NCI-H526 treated with DMSO at 0.1 percent for 48 hours (cell line): ENCODE data around the gene PRSS22.

Experiments used
- DNase-seq: peaks from one replicate; lab custom pipeline; 2025; lab: John Stamatoyannopoulos, UW

The PRSS22 gene

DNA sequence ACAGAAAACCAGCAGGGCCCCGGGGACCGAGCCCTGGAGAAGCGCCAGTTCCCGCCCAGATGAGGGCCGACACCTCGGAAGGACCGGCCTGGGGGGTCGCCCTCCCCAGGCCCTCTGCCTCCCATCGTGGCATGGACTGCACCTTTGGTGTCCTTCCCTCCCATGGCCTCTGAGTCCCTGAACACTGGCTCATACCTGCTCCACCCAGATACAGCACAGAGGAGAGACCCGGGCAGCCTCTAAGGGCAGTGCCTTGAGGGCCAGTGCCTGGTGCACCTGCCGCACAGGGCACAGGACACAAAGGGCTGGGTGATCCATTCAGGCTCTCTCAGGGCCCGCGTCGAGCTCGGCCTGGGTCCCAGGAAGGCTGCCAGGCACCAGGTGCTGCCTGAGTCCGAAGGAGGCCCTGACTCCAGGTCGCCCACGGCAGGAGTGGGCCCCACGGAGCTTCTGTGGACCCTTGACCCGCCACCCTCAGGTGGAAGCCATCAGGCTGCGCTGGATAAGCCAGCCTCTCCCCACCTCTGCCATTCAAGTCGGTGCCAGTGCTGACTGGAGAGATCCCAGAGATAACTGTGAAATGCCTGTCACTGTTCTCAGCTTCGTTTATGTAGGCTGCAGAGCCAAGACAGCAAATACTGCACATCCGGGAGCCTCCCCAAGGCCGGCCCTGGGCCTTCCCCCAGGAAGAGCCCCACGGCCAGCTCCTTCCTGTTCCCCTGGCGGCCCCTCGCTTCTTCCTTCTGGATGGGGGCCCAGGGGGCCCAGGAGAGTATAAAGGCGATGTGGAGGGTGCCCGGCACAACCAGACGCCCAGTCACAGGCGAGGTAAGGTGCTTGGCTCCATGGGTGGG is 28.2 kb downstream of the PRSS22 start, which contains the start of gene ZG16B:
Gene ZG16B (plus strand): TSS at position 803 of the 854 bp plus-strand sequence. CDS start 139 bp downstream, outside the sequence.
- DNase-seq, result no peak

DNA sequence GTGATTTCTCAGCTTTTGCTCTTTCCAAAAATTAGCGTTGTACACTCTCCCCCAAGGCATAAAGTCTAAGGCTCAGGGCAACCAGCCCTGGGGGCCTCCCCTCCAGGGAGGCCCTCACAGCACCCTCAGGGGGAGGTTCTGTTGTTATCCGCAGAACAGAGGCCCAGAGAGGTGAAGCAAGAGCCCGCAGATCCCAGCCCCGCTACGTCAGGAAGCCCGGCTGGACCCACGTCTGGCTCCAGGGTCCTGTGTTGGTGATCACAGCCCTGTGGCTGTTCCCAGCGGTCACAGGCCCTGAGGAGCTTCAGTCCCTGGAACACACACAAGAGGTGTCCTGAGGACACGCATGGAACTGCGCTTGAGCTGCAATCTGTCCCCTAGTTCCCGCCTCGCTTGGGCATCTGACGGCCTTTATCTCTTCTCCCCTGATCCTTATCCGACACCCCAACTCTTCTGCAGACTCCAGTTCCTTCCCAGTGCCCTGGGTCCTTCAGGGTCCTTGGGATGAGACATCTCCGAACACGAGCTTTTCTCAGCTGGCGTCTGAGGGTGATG is 29.0 kb downstream of the PRSS22 start:
- no peak for DNase-seq

DNA sequence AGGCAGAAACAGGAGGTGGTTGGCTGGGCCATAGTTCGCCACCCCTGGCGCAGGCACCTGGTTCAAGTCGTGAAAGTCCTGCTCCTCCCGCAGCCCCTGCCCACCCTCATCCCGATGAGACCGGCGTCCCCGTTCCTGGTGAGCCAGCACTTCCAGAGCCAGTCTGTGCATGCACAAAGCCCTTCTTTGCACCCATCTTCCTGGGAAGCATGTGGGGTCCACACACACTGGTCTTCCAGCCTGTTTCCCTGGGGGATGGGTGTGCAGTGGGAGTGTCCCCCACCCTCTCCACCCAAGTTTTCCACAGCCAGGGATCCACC is 29.5 kb downstream of the PRSS22 start:
- no peak for DNase-seq

DNA sequence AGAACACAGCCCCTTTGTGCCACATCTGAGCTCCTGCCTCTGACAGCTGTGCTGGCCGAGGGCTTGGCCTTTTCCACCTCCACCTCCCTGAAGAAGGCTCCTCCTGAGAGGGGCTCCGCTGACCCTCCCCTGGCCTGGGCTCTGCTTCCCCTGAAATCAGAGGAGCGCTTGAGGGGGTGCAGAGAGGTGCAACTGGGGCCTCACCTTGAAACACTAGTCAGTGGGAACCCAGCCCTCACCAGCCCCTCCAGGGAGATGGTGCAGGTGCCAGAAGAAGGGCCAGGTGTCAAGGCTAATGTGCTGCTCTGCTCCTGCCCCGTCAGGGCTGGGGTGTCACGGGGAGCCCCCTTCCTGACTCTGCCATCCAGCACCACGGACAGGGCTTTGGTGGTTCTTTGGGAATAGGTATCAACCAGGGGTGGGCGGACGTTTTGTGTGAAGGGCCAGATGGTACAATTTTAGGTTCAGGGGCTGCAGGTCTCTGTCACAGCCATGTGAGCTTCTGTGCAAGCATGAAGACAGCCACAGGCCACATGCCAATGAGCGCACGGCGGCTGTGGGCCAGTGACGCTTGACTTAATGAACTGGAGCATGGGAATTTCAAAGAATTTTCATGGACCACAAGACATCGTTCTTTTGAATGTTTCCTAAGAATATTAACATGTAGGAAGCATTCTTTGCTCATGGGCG is 30.0 kb downstream of the PRSS22 start:
- DNase-seq, result no peak

DNA sequence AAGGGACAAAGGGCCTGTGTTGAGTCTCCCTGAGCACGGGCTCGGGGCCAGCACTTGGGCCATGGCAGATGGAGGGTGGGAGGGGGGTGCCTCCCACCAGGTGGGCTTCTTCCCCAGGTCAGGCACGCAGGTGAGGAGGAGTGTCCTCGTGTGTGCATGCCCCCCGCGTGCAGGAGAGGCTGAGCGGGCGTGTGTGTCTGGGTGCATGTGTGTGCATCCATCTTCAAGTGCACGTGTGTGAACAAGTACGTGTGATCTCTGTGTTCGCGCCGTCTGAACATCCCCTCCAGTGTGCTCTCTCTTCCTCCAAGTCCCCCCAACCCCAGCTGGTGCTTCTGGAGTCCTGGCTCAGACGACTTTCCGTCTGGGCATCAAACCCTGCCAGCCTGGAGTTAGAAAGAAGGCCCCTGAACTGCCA is 30.6 kb downstream of the PRSS22 start:
- DNase-seq, result no peak

DNA sequence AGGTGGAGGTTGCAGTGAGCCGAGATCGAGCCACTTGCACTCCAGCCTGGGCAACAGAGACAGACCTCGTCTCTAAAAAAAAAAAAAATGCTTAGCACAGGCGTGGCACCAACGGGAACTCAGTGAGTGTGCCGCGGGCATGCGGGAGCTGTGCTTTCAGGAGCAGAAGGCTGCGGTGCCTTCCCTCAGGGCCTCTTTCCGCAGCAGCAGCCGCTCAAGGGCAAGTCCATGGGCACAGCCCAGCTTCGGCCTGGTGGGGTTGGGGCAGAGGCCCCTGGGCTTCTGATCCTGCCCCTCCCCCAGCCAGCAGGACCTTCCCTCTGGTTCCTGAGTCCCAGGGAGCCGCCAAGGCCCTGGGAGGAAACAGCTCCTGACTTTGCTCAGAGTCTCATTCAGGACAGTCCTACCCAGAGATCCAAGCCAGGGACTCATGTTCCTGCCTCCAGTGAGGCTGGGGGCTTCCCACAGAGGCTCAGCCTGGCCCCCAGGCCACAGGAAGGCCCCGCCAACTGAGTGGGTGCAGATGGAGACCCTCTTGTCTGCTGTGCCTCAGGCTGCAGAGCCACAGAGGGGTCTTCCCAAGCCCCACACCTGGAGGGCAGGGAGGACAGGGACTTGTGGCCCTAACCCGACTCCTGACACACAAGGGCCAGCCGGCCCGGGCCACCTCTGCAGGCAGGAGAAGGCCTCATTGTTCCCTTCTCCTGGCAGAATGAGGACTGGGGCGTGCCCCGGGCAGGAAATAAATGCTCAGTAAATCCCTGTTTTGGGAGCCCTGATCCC is 31.2 kb downstream of the PRSS22 start:
- DNase-seq, result no peak

DNA sequence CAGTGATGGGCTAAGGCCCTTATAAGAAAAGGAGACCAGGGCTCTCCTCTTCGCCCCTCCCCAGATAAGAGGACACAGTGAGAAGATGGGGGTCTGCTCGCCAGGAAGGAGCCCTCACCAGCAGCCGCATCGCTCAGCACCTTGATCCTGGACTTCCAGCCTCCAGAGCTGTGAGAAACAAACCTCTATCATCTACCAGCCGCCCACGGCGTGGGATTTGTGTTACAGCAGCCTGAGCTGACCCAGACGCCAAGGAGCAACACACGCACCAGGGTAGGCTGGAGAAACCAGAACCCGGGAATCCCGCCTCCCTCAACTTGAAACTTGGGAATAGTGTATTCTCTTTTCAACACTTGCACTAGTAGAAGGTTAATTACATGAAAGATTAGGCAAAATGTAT is 32.1 kb downstream of the PRSS22 start:
- DNase-seq, result no peak

DNA sequence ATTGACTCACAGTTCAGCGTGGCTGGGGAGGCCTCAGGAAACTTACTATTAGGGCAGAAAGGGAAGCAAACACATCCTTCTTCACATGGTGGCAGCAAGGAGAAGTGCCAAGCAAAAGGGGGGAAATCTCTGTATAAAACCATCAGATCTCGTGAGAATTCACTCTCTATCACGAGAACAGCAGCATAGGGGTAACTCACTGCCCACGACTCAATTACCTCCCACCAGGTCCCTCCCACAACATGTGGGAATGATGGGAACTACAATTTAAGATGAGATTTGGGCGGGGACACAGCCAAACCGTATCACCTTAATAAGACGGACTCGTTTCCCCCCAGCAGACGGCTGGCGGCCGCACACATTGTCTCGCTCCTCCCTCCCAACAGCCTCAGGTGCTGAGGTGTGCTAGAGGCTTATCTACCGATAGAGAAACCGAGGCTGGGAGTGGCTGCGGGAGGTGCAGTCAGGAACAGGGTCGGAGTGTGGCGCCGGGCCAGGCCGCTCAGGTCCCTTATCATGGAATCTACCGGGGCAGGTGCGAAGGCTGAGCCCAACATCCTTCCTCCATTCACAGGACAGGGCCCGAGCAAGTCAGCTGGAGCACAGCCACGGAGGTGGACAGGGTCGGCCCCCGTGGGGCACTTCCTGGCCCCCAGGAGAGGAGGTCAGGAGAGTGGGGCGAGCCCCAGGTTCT is 32.8 kb downstream of the PRSS22 start:
- no peak for DNase-seq

DNA sequence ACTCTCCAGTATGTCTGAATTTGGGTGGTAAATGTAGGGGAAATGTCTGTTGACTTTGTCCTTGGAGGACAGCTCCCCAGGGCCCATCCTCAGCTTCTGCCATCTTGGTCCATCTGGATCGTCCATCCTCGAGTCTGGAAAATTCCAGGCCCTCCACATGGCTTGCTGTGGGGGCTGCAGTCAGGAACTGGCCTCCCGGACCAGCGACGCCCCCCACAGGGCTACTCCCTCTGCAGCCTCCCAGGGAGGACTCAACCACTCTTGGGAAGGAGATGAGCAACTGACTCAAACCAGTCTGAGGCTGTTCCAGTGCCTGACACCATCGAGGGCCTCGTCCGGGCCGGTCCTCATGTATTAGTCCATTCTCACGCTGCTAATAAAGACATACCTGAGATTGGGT is 33.3 kb downstream of the PRSS22 start:
- DNase-seq, result no peak

DNA sequence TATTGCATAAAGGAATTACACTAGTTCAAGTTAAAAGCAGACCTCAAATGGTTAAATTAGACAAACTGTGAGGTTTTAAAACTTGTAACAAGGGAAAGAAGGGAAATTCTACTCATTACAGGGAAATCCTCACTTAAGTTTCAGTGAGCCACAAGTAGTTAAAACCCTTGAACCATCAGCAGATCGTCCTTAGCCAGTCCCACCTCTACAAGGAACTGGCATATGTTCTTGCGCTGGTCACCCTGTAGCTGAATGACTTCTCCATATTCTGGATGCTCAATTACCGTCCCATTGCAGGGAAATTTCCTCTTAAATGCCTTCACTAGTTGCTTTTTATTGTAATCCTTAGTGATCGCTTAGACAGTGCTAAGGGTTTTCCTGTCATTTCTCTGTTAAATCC is 35.5 kb downstream of the PRSS22 start:
- DNase-seq, result no peak

DNA sequence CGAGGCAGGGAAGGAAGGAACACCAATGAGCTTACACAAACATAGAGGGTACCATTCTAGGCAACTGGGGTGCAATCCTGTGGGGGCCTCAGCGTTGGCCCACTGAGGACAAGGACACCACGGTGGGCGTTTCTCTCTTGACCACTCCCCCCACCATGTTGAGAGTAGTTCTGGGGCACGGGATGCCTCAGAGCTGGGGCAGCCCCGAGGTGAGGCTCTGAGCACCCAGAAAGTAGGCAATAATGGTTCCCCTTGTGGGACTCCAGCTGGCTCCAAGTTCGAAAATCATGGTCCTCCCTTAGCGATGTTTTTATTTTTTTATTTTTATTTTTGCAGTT is 35.8 kb downstream of the PRSS22 start:
- no peak for DNase-seq

DNA sequence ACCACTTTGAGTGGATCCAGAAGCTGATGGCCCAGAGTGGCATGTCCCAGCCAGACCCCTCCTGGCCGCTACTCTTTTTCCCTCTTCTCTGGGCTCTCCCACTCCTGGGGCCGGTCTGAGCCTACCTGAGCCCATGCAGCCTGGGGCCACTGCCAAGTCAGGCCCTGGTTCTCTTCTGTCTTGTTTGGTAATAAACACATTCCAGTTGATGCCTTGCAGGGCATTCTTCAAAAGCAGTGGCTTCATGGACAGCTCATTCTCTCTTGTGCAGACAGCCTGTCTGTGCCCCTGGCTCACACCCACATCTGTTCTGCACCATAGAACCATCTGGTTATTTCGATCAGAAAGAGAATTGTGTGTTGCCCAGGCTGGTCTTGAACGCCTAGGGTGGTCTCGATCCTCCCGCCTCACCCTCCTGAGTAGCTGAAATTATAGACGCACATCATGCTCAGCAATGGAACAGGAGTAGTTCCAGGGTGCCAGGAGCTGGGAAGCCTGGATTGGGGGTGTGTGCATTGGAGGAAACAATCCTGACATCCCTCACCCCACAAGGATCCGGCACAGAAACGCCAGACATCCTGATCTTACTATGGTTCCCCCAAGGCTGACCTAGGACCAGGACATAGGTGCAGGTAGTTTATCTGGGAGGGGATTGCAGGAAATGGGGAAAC is 36.3 kb downstream of the PRSS22 start:
- no peak for DNase-seq

DNA sequence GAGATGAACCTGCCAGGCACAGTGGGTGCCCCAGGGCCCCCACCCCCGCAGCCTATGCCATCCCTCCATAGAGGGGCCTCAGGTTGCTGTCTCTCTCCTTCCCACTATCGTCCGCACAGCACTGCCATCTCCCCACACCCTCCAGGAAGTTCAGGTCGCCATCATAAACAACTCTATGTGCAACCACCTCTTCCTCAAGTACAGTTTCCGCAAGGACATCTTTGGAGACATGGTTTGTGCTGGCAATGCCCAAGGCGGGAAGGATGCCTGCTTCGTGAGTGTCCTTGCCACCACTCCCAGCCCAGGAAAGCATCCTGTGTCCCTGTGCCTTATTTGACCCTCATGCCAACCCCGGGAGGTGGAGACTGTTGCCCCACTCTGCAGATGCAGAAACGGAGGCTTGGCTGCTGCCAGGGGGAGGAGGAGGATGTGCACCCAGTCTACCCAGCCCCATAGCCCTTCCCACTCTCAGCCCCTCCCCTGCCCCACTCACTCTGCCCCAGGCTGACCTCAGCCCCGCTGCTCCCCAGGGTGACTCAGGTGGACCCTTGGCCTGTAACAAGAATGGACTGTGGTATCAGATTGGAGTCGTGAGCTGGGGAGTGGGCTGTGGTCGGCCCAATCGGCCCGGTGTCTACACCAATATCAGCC is 37.0 kb downstream of the PRSS22 start:
- DNase-seq, result no peak

DNA sequence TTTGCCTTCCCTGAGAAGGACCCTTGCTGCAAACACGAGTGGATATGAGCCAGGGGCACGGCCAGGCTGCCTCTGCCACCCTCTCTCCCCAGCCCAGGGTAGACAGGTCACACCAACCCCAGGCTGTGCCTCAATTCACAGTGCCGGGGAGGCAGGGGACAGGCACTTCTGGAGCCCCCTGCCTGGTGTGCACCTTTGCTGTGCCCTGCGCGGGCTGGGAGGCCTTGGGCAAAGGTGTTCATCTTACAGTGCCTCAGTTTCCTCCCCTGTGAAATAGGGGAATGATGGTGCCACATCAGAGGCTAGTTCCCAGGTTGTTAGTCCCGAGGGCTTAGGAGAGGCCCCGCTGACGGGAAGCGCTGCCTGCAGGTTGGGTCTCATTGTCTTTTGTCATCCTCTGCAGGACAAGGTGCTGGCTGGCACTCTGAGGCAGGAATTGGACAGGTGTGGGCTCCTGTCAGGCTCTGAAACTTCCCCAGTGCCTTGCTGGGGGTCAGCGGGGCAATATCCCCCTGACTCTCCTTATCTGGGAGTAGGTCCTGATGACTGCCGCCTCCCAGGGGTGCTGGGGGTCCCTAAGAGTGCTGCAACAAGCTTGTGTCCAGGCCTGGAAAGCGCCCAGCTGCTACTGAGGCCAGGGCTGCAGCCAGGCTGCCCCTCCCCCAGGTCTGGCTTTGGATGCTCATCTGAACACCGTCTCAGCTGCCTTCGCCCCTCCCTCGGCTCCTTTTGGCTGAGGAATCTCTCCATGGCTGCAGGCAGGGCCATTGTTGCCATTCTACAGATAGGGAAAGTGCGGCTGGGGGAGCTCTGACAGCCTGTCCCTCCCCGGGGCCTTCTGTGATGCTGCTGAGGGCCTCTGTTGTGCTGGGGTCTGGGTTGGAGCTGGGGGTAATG is 37.8 kb downstream of the PRSS22 start:
- no peak for DNase-seq

DNA sequence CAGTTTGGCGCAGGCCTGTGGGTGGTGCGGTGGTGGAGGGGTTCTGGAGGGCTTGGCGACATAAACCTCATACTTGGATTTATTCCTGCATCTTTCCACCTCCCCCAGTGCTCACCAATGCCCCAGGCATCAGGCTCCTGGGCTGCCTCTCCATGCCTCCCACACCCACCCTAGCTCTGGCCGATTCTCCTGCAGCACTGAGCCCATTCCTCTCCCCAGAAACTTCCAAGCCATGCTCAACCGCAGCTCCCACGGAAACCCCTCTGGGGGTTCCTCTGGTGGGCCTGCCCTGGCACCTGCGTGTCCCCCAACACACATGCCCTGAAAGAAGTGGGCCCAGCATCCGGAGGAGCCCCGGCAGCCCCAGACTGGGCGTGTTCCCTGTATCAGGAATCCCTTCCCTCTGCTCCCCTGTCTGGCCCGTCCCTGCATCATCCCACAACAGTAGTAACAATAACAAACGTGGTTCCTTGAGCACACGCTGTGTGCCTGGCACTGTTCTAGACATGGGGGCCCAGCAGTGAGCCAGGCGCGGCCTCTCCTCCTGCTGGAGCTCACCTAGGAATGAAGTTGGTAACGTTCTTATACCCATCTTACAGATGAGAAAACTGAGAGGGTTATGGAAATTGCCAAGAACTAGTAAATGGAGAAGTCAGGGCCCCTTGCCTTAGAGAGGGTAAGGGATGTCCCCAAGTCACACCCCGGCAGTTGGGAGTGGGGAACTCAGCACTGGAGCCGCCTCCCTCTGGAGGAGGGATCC is 38.6 kb downstream of the PRSS22 start:
- DNase-seq, result no peak

DNA sequence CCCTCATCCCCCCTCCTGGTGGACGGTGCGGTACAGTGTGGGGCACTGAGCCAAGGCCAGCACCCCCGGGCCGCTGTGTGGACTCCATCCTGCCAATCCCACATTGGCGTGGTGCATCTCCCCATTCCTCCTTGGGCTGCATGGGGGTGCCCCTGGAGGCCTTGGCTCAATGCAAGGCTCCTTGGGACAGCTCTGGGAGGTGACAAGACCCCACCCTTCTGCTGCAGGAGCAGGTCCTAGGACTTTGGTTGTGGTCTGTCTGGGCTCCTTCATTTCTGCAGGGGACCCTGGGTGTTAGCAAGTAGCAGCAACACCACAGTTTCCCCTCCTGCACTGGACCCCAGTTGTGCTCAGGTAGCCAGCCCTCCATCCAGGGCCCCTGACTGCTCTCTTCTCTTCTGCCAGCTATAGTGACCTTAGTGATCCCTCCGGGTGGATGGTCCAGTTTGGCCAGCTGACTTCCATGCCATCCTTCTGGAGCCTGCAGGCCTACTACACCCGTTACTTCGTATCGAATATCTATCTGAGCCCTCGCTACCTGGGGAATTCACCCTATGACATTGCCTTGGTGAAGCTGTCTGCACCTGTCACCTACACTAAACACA is 39.6 kb downstream of the PRSS22 start:
- no peak for DNase-seq

DNA sequence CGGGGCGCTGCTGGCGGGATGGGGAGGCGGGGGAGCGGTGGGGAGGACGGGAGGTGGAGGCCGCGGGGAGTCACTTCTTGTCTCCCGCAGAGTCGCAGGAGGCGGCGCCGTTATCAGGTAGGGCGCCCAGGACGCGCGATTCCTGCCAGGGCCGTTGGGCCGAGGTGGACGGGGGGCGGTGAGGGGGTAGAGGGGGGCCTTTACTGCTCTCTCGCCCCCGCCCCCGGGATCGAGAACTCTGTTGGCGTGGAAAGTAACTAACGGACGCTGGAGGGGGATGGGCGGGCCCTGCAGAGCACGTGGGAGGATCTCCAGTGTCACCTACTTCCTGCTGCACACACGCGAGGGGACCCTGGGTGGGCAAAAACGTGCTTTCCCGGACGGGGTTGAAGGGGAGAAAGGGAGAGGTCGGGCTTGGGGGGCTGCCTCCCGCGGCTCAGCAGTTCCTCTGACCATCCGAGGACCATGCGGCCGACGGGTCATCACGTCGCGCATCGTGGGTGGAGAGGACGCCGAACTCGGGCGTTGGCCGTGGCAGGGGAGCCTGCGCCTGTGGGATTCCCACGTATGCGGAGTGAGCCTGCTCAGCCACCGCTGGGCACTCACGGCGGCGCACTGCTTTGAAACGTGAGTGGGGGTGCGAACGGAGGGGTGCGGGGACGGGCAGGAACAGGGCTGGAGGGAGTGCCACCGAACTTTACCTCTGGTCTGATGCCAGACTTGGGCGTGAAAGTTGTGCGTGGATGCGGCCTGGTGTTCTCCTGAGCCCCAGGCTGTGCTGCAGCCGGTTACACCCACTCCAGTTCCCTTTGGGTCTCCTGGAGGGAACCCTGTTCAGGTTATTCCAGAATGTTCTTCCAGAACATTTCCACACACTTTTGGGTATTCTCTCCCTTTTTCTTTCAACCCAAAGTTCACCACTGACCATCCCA is 40.4 kb downstream of the PRSS22 start:
- no peak for DNase-seq
